ENCODE data around the gene UPK3BL2.
"Not testable (repeated sequence)": the region's sequence is repeated elsewhere in the genome, so short reads cannot be mapped to it uniquely, and the experiment has no call there.

Gene UPK3BL2

DNA sequence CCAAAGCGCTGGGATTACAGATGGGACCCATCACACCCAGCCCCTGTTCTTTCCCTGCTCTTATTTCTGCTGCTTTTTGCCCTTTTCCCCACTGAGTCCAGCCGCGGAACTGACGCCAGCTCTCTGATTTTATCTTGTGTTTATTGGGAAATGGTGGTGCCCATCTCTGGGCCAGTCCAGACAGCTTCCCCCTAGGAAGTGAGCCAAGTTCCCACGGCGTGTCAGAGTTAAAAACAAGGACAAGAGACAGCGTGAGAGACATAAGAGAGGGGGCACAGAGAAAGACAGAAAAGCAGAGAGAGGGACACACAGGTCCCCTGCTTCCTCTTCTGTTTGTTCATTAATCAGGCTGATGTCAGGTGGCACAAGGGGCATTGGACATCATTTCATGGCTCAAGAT lies 11.9 kb downstream of the UPK3BL2 start:
- not testable (repeated sequence) for DNase-seq (ENCODE audit: low spot score)

- not testable (repeated sequence) for DNase-seq (ENCODE audit: low spot score)
Measured at GRCh38 chr7:102527822-102528793, 15.4 kb downstream of the UPK3BL2 start.

- DNase-seq (ENCODE audit: low spot score): not testable (repeated sequence)
Measured at GRCh38 chr7:102527182-102527581, 16.3 kb downstream of the UPK3BL2 start.

- not testable (repeated sequence) for DNase-seq (ENCODE audit: low spot score)
Measured at GRCh38 chr7:102524803-102525202, 18.7 kb downstream of the UPK3BL2 start.

- not testable (repeated sequence) for DNase-seq (ENCODE audit: low spot score)
Measured at GRCh38 chr7:102520797-102521196, 22.7 kb downstream of the UPK3BL2 start.

DNA sequence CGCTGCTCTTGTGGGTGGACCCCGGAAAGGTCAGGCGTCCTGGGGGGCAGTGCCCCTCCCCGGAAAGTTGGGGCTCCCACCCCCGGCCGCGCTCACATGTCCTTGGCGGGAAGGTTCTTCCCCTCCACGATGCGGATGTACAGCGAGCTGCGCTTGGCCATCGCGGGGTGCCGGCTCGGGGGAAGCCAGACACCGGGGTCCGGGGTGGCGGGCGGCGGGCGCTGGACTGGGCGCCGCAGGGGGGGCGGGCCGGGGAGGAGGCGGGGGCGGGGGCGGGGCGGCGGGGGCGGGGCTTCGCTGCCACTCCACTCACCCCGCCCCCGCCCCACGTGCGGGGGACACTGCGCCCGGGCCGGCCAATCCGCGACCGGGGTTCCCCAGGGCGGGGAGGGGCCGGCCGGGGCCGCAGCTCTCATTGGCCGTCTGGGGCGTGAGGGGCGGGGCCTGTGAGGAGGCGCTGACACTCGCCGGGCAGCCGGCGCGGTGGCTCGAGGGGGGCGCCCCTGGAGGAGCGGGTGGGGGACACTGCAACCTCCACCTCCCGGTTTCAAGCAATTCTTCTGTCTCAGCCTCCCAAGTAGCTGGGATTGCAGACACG lies 25.8 kb downstream of the UPK3BL2 start, which contains the start of gene RASA4B:
RASA4B (minus strand) TSS at position 228 of the 598 bp plus-strand sequence; CDS start at position 161, 67 bp downstream.
- DNase-seq (ENCODE audit: low spot score): not testable (repeated sequence)

GRCh38 chr7:102516951-102517350 lies 26.5 kb downstream of the UPK3BL2 start:
- not testable (repeated sequence) for DNase-seq (ENCODE audit: low spot score)

- not testable (repeated sequence) for DNase-seq (ENCODE audit: low spot score)
Measured at GRCh38 chr7:102515889-102516288, 27.6 kb downstream of the UPK3BL2 start.

- DNase-seq (ENCODE audit: low spot score): not testable (repeated sequence)
Measured at GRCh38 chr7:102514881-102515721, 28.4 kb downstream of the UPK3BL2 start.

DNA sequence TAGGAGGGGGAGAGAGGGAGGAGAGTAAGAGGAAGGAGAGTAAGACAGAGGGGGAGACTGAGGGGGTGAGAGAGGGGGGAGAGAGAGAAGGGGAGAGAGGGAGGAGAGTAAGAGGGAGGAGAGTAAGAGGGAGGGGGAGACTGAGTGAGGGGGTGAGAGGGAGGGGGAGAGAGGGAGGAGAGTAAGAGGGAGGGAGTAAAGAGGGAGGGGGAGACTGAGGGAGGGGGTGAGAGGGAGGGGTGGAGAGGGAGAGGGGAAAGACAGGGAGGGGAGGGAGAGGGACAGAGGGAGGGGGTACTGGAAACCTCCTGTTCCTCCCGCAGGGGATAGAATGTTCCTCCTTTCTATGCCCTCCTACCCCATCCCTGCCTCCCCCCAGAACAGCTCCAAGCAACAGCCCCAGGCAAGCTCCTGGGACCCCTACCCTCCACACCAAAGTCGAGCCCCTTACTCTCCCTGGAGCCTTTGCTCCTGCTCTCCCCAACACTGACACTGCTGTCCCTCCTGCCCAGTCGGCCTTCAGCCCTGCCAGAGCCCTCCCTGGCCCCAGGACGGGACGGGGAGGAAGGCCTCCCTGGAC lies 30.8 kb downstream of the UPK3BL2 start:
- not testable (repeated sequence) for DNase-seq (ENCODE audit: low spot score)

GRCh38 chr7:102511860-102512522 lies 31.5 kb downstream of the UPK3BL2 start:
- not testable (repeated sequence) for DNase-seq (ENCODE audit: low spot score)

DNA sequence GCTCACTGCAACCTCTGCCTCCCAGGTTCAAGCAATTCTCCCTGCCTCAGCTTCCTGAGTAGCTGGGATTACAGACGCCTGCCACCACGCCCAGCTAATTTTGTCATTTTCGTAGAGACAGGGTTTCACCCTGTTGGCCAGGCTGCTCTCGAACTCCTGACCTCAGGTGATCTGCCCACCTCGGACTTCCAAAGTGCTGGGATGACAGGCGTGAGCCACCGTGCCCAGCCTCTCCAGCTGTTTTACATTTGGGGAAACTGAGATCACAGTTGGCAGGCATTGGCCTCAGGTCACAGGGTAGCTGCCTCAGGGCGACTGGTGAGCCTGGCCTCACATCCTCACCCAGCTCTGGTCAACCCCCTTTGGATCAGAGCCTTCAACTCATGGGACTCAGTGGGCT lies 32.9 kb downstream of the UPK3BL2 start:
- DNase-seq (ENCODE audit: low spot score): not testable (repeated sequence)

GRCh38 chr7:102507410-102508088 lies 35.9 kb downstream of the UPK3BL2 start:
- not testable (repeated sequence) for DNase-seq (ENCODE audit: low spot score)

DNA sequence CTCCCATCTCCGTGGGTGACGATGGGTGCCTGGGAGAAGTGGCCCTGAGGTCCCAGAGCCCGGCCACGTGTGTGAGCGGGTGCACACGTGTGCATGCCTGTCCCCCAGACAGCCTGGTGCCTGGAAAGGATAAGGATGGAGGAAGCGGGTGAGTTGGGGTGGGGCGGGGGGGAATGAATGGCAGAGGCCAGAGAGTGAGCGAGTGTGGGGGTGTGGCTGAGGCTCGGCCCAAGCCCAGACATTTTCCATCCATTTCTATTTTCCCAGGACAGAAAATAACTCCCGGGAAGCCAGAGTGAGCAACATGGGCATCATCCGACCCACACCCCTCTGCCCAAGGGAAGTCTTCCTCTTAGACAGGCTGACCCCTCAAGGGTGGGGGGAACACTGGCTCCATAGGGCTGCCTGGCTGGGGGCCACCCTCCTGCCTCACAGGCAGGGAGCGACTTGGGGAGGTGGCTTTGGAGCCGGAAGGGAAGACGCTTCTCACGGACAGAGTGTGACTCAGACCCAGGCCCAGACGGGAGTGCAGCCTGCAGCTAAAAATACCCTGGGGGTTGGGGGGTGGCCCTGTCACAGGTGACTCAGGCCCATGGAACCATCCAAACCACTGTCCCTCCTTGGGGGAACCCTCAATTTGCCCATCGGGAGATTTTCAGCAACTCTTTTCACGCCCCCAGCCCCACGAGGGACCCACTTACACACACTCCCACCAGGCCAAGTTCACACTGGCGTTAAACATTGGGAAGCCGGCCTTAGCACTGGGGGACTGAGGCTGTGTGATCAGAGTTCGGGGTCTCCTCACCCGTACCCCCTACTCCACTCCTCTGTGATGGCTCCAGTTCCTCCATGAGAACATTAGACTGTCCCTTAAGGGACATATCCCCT lies 38.0 kb downstream of the UPK3BL2 start:
- not testable (repeated sequence) for DNase-seq (ENCODE audit: low spot score)

DNA sequence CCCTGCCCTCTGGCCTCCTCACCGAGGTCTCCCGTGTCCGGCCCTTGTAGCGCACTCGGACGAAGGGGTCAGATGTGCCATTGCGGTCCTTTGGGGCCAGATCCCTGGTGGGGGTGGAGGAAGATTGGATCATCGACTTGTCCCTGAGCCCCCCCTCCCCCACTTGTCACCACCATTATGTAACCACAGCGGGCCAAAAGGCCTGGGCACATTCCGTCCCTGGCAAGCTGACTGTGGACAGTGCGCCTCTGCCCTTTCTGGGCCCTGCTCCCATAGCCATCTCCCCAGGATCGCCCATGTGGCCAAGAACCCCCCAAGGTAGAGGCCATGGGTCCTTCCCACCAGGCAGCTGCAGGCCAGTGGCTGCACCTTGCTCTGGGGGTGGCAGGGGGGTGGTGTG lies 40.4 kb downstream of the UPK3BL2 start:
- DNase-seq (ENCODE audit: low spot score): not testable (repeated sequence)

DNA sequence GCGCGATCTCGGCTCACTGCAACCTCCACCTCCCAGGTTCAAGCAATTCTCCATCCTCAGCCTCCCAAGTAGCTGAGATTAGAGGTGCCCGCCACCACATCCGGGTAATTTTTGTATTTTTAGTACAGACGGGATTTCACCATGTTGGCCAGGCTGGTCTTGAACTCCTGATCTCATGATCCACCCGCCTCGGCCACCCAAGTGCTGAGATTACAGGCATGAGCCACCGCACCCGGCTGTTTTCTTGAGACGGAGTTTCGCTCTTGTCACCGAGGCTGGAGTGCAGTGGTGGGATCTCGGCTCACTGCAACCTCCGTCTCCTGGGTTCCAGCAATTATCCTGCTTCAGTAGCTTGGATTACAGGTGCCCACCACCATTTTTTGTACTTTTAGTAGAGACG lies 45.2 kb downstream of the UPK3BL2 start:
- not testable (repeated sequence) for DNase-seq (ENCODE audit: low spot score)

- DNase-seq (ENCODE audit: low spot score): not testable (repeated sequence)
Measured at GRCh38 chr7:102497308-102497707, 46.2 kb downstream of the UPK3BL2 start.

DNA sequence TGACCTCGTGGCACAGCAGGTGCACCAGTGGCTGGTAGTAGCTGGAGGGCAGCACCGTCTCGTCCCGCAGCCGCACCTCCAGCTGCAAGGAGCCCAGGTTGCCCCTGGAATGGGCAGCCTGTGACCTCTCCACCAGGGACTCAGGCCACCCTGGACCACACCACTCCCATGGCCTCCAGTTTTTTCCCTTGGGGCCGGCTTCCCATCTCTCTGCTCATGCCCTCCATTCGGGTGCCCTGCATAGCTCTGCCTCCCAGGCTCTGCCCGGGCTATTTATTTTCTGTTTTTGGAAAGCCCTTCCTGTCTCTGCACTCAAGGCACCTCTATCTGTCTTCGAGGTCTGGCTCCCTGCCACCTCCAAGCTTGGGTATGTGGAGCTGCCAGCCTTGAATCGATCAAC lies 46.6 kb downstream of the UPK3BL2 start:
- DNase-seq (ENCODE audit: low spot score): not testable (repeated sequence)

DNA sequence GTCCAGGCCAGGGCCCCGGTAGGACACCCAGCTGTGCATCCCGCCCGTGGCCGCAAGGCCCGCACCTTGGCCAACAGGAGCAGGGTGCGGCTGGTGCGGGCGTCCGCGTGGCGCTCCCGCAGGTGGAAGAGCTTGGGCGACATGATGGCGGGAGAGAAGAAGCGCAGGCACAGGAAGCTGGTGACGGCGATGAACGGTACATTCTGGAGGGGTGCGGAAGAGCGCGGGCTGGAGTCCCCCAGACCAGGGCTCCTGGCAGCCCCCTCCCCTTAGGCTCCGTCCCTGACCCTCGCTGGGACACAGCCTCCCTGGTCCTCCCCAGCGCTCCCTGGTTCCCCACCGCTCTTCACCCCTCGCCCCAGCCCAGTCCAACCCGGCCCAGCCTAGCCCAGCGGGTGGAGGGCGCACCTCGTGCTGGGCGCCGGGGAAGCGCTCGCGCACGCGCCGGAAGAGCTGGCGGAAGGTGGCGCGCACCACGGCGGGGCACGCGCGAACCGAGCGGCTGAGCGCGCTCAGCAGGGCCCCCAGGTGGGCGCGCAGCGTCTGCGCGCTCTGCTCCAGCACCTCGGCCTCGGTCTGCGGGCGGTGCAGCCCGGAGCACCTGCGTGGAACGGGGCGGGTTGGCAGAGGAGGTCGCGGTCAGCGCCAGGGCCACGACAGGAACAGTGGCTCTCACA lies 48.9 kb downstream of the UPK3BL2 start:
- not testable (repeated sequence) for DNase-seq (ENCODE audit: low spot score)
